Vagina (tissue), 2 donors: ENCODE data around the gene SS18L1.

Experiments used
- CTCF ChIP-seq, 3 experiments: fragments of 450-650 bp in 2 of 3; fragments of 200-600 bp in 1 of 3; sonication (generic) in 1 of 3; IDR thresholded peaks; one replicate each; pipeline ENCODE4 v1.5.1; 2017 to 2019; ENCODE audit warnings: antibody characterized with exemption in 3 of 3, mild to moderate bottlenecking in 2 of 3, moderate library complexity in 2 of 3
- POLR2A ChIP-seq, 2 donors: fragments of 450-650 bp; IDR thresholded peaks; one replicate each; pipeline ENCODE4 v1.6.1; 2017; ENCODE audit warnings: antibody characterized with exemption in 2 of 2, mild to moderate bottlenecking in 2 of 2, moderate library complexity in 2 of 2
- POLR2AphosphoS5 ChIP-seq, 2 donors: sonication (generic); formaldehyde crosslinking; IDR thresholded peaks; one replicate each; pipeline ENCODE4 v1.9.0; 2017; ENCODE audit warnings: antibody characterized with exemption in 2 of 2, mild to moderate bottlenecking in 2 of 2, low read depth in 1 of 2; ENCODE audit not compliant: insufficient read depth in 1 of 2

- TF ChIP-seq CTCF (IDR thresholded peaks at IDR 0.05): no peak
- no peak for TF ChIP-seq POLR2A (IDR thresholded peaks at IDR 0.05)
- no peak for TF ChIP-seq POLR2AphosphoS5 (IDR thresholded peaks at IDR 0.05; ENCODE audit: insufficient read depth in 1 of 2, low read depth in 1 of 2)
Observed at GRCh38 chr20:62157387-62158087, 14.0 kb downstream of the SS18L1 start.
